Activated T-cell treated with anti-CD3 and anti-CD28 coated beads for 1 hour (primary cell): Measurements from ENCODE around the gene CCDC136.
A peak's percentile ranks its signal among the peaks of the same experiment; 100 is the strongest.

Experiments used
- DNase-seq: peaks from one replicate; pipeline ENCODE4 v3.0.0-alpha.2; 2020; ENCODE audit warnings: low read depth

Gene CCDC136

DNA sequence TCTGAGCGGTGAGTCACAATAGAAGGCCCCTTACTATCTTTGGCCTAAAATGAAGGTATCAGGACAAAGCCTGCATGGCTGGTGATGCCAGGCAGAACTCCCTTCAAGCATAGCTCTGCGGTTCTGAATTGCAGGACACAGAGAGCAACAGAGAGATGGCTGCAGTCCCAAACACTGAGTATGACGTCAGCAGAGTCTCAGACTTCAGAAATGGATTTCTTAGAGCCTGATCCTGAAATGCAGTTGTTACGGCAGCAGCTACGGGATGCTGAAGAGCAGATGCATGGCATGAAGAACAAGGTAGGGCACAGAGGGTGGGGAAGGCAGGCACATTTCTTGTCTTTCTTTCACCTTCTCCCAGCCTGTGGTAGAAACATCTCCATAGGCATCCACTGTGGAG lies 13.5 kb downstream of the CCDC136 start:
- no peak for DNase-seq

DNA sequence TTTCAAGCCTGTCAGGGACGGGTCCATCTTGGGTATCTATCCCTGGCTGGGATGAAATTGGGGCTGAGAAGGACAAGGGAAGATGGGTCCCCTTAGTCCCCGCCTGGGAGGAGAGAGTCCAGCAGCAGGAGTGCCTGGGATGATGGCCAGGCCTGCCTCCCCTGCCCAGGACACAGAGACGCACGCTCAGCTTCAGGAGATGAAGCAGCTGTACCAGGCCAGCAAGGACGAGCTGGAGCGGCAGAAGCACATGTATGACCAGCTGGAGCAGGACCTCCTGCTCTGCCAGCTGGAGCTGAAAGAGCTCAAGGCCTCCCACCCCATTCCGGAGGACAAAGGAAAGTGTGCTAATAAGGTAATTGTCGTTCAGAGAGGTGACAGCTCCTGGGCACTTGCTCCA lies 15.4 kb downstream of the CCDC136 start:
- DNase-seq, result no peak

DNA sequence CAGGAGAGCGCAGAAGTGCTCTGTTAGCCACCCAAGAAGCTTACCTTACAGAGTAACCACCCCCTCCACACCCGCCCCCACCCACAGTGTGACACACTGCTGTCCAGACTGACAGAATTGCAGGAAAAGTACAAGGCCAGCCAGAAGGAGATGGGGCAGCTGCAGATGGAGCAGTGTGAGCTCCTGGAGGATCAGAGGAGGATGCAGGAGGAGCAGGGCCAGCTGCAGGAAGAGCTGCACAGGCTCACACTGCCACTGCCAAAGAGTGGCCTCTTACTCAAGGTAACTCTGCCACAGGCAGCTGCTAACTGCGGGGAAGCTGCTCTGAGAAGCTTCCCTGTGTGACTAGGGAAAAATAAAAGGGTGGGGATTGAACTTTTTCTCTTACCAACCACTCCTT lies 17.6 kb downstream of the CCDC136 start:
- no peak for DNase-seq

DNA sequence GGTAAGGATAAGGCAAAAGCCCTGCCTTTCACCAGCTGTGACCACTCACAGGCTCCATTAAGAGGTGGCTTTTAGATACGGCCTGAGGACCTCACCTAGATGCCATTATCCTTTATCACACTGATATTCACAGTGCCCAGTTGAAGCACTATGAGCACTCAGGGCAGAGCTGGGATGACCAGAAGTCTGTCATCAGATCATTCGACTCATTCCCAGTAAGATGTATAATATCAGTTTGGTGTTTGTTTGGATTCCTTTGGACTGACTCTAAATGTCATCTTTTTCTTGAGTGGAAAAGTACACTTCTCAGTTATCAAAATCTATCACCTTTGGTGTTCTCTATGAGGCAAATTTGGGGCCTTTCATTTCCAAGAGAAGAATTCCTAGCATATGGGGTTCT lies 18.7 kb downstream of the CCDC136 start:
- no peak for DNase-seq

DNA sequence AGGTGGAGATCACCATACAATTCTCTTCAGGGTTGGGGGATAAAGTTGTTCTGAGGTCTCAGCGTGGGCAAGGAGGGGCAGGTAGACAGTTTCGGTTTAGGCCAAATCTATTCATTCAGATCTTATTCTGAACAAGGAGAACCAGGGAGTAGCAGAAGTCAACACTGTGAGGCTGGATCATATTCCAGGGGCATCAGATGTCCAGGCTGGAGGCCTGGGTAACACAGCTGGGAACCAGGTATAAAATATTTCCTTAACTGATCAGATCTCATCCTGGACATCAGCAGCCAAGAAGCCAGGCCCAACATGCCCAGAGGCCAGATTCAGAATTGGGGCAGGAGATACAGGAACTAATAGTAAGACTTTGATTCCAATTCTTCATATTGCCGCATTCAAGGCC lies 19.2 kb downstream of the CCDC136 start:
- no peak for DNase-seq

DNA sequence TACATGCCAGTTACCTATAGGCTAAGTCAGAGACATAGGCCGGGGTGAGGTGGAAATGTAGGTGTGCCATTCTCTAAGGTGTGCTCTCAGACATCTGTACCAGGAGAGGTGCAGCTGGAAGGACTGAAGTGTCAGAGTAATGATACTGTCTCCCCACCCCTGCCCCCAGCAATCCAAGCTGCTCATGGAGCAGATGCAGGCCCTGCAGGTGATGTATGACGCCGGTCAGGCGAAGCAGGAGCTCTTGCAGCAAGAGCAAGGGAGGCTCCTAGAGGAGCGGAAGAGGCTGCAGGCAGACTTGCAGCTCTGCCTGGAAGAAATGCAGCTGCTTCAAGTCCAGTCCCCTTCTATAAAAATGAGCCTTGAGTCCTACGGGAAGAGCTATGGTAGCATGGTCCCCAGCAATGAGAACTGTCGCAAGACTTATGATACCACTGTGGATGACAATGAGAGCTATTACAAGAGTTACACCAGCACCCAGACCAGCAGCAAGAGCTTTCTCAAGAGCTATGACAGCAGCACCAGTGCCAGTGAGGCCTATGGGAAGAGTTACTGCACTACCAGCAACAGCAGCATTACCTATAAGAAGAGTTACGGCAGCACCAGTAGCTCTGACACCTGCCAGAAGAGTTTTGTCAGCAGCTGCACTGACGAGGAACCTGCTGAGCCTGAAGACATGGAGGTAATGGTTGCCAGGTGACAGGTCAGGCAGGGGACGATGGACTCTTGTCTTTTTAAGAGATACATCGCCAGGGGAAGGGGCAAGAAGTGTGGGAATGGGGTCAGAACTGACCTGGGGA lies 20.1 kb downstream of the CCDC136 start:
- no peak for DNase-seq

DNA sequence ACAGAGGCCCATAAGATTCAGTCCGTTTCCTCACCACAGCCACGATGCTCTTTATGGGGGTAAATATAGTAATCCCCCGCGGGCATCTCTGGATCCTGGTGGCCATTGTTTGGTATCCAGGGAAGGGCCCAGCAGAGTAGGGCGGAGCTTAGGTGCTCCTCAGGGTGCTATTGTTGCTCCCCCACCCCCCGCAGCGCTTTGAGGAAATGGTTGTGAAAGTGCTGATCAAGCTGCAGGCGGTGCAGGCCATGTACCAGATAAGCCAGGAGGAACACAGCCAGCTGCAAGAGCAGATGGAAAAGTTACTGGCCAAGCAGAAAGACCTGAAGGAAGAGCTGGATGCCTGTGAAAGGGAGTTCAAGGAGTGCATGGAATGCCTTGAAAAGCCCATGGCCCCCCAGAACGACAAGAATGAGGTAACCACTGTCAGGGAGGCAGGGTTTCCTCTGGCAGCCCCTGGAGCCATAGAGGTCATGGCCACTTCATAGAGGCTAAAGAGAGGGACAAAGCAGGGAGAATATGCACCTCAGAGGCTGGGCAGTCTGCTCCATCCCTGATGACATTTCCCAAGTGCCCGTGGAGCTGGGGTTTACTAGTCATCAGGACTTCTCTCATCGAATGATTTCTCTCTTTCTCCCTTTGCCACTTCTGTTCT lies 20.9 kb downstream of the CCDC136 start:
- DNase-seq, result no peak

DNA sequence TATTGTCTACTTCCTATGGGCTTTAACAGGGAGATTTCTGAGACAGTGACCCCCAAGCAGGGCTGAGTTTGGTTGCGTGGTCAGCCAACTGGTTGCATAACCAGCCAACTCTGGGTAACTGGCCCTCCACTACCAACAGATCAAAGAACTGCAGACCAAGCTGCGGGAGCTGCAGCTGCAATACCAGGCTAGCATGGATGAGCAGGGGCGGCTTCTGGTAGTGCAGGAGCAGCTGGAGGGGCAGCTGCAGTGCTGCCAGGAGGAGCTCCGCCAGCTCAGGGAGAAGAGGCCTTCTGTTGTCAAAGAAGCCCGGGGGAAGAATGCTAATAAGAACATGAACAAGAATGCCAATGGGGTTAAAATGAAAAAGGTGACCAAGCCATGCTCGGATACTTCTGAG lies 22.7 kb downstream of the CCDC136 start:
- DNase-seq, result no peak

DNA sequence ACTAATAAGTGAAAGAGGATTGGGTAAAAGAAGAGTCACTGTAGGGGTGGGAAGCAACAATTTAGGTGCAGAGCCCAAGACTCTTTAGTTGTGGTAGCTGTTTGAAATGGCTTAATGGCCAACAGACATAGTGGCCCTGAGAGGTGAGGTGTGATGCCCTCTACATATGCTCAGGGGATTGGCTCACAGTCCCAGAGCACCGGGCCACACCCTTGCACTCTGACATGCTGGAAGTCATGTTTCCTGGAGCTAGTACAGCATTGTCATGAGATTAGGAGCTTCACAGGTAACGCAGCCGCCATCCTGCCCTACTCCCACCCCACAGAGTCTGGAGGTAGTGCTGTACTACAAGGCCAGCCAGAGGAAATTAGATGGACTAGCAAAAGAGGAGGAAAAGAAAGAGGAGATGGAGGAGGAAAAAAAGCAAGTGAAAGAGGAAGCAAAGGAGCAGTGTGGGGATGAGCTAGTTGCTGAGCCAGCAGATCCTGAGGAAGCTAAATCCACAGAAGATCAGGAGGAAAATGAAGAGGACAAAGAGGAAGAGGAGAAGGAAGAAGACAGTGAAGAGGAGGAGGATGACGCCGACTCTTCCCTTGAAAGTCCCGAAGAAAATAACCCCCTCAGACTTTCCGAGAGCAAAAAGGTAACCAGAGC lies 23.6 kb downstream of the CCDC136 start:
- no peak for DNase-seq

DNA sequence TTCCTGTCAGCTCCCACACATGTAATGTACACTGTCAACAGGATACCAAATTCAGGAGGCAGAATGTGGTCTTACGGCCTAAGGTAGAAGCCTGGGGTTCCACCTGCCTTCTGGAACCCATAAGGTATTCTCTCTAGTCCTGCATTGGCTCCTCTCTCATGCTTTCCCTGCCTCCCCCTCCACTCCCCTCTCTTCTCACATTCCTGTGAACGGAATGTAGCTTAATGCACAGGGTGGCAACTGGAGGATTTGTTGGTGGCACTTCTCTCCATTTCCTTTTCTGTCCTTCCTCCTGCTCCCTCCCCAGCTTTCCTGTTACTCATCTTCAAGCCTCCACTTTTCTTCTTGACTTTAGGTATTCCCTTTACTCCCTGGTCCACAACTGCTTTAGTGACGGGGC lies 26.9 kb downstream of the CCDC136 start:
- DNase-seq, result no peak

DNA sequence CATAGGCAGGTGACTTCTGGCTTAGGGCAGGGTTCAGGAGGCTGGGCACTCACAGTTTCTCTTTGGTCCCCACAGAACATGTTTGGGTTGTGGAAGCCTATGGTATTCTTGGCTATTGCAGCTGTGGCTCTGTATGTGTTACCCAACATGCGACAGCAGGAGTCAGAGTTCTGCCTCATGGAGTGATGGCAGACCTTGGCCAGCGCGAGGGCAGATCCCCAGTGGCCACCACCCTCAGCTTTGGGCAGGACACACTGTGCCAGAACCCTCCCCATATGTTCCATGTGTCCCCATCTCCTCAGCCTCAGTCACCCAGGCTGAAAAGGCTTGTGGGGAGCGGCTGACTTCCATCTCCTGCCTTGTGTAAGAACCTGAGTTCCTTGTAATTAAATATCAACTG lies 30.0 kb downstream of the CCDC136 start:
- no peak for DNase-seq

DNA sequence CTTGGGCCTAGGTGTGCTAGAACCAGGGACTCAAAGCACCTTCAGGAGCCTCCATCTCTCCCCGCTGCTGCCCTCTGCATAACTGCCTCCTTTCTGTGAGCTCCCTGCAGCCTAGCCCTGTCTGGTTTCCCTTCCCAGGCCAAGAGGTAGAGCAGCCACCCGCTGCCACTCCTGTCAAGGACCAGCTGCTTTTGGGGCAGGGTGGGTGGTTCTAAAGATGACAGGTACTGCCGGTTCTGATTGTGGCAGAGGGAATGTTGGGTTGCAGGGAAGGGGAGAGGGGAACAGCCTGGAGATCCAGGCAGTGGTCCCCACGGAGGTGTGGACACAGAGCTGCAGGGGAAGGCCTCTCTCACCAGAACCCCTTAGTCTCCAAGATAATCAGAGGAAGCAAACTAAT lies 34.7 kb downstream of the CCDC136 start:
- DNase-seq, result no peak

DNA sequence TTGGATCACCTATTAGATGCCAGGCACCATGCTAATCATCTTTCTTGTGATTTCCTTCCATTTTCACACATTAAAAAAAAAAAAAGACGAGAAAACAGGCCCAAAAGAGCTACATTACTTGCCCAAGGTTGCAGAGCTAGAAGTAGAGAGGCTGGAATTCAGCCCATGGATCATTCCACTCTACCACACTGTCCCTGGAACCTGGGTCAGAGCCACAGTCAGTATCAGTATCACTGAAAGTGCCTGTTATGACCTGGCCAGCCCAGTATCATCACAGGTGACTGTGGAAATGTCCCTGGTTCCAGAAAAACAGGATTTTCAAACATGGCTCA lies 35.1 kb downstream of the CCDC136 start:
- DNase-seq, result no peak

DNA sequence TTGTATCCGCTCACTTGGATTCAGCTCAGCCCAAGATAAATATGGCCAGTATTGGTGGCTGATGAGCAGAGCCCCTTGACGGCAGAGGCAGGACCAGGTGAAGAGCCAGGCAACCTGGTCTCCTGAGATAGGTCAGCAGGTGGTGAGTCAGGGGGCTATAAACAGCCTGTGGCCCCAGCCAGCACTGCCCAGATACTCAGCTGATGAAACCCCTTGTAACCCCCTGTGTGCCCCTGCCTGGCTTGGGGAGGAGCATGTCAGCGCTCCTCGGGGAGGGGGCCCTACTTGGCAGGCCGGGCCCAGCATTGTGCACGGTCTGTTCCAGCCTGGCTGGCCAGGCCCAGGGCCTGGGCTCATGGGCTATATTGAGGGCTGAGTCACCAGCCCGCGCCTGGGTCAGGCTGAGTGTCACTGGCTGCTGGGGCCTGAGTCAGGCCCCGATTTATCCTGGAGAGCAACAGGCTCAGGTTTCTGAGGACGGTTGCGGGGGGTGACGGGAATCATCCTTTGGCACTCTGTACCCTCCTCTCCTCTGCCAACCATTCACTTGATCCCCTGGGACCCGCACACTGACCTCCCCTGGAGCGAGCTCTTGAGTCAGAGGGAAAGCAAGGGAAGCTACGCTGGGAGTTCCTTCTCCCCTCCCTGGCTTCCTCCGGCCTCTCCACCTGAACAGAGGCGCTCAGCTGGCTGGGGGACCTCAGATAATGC lies 35.6 kb downstream of the CCDC136 start:
- no peak for DNase-seq

DNA sequence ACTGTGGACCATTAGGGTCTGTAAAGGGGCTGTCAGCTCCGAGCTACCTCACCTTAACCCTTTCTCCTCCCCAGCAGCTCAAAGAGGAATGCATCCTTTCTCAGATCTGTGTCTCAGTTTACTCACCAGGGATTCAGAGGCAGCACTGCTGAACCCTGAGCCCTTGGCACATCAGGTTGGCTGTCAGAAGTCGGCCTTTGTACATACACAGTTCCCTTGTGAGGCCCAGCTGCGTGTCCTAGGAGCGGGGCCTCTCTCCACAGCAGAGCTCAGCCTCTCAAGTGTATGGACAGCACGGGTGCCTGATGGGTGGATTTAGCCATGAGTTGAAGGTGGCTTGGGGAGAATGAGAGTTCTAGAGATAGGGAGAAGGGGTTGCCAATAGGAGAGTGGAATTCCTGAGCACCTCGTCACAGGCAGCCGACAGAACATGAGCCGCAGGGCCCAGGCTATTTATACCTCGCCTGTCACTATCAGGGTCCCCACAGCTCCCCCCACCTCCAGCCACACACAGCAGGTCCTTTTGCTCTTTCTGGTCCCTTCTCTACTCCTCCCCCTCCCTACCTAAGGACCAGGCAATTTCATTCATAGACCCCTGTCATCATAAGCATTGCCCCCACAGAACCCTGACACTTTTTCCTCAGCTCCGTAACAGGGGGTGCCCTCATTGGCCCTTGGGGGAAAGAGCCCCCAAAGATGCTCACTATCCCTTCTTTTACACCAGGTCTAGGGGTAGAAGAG lies 36.4 kb downstream of the CCDC136 start:
- DNase-seq, result no peak

DNA sequence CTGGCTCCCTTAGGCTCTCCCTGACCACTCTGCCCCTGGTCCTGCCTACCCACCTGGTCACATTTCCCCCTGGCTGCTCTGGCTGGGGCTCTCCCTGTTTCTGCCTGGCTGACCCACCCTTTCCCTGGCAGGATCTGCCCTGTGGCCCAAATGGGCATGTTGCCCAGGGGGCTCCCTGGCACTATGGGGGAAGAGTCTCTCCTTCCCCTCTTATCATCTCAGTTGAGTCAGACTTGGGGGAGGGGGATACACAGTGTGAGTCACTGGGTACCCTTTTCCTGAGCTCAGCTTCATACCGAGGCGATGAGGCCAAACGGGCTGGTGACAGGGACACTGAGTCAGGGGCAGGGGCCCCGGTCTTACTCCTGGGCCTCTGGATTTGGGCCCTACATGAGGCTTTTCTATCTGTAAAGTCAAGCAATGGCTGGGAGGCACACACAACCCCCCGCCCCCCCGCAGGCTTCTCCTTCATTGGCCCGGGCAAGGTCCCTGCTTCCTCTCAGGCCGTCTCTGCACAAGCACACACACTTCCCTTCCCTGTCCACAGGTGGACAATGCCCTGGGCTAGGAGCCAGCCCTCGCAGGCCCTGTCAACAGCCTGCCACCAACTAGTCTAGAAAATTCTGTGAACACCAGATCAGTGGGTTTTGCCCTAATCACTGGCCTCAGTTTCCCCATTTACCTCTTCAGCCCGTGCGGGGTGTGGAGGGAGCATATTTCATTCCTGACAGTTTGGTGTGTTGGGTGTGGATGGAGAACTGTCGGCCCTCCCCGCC lies 37.8 kb downstream of the CCDC136 start:
- no peak for DNase-seq

DNA sequence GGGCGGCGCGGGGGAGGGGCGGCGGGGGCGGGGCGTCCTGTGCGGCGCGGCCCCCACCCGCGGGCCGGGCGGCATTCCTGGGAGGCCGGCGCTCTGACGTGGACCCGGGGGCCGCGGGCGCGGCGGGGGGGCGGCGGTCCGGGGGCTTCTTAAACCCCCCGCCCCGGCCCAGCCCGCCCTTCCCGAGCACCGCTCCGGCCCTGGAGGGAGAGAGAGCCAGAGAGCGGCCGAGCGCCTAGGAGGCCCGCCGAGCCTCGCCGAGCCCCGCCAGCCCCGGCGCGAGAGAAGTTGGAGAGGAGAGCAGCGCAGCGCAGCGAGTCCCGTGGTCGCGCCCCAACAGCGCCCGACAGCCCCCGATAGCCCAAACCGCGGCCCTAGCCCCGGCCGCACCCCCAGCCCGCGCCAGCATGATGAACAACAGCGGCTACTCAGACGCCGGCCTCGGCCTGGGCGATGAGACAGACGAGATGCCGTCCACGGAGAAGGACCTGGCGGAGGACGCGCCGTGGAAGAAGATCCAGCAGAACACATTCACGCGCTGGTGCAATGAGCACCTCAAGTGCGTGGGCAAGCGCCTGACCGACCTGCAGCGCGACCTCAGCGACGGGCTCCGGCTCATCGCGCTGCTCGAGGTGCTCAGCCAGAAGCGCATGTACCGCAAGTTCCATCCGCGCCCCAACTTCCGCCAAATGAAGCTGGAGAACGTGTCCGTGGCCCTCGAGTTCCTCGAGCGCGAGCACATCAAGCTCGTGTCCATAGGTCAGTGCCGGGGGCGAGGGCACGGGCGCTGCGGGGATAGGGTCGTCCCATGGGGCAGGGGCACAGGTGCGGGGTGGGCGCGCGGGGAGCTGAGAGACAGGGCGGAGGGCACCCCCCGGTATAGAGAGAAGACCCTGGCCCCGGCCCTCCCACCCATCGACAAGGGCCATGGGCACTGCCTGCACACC lies 38.7 kb downstream of the CCDC136 start, which contains the start of gene FLNC:
Gene FLNC, plus strand, starts transcription at position 176 of the 947 bp plus-strand sequence. Its CDS starts 232 bp downstream, at position 408.
- peak; percentile 7 for DNase-seq

DNA sequence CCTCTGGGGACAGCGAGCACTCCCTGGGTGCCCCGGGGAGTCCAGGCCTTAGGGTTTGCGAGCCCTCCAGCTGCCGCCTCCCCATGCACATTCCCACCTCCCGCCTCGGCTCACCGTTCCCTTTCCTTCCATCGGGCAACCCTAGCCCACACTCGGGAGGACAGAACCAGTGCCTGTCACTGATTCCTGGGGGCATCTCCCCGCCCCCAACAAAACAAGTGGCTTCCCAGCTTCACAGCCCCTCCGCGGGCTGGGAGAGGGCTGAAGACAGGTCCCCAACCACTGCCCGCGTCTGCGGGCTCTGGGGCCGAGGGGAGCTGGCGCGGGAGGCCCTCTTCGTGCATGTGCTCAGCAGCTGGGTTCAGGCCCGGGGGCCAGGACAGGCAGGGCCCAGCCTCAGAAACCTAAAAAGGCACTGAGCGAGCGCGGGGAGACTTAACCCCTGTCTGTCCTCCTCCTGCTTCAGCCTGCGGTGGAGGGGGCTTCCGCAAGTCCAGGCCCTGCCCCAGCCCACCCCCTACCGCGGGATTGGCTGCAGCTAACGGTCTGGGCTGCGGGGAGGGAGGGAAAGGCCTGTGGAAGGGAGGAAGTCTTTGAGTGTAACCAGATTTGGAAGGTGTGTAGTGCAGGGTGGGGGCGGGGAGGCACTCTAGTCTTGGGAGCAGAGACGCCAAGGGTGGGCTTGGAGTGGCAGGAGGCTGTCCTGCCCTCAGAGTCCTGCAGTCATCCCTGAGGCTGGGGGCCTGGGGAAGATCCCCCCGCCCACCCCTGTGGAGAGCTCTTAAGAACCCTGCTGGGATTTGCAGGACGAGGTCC lies 39.6 kb downstream of the CCDC136 start:
- no peak for DNase-seq
